Stimulated activated CD4-positive, alpha-beta T cell treated with anti-CD3 and anti-CD28 coated beads, Interleukin-4, amount 100 ng/mL, for 24 hours (primary cell): Measurements from ENCODE around the gene HRCT1.
"Not testable (repeated sequence)": the region's sequence is repeated elsewhere in the genome, so short reads cannot be mapped to it uniquely, and the experiment has no call there.

Experiments
- DNase-seq: peaks from one replicate; pipeline ENCODE4 v3.0.0-alpha.2; 2020

The HRCT1 gene

GRCh38 chr9:35897376-35898099, 8.5 kb upstream of the HRCT1 start:
- not testable (repeated sequence) for DNase-seq

GRCh38 chr9:35898337-35898736, 7.7 kb upstream of the HRCT1 start:
- no peak for DNase-seq

GRCh38 chr9:35899021-35899420, 7.0 kb upstream of the HRCT1 start:
- no peak for DNase-seq

- DNase-seq, result peak; percentile 52
Observed at GRCh38 chr9:35903049-35903448, 3.0 kb upstream of the HRCT1 start.

GRCh38 chr9:35904338-35904737, 1.7 kb upstream of the HRCT1 start:
- no peak for DNase-seq

- no peak for DNase-seq
Observed at GRCh38 chr9:35905051-35905781, 786 bp upstream of the HRCT1 start.

- DNase-seq, result no peak
Observed at GRCh38 chr9:35906923-35907699, 1.1 kb downstream of the HRCT1 start.

GRCh38 chr9:35907711-35908503, 1.9 kb downstream of the HRCT1 start:
- DNase-seq, result no peak

- DNase-seq, result no peak
Observed at GRCh38 chr9:35908504-35909125, 2.6 kb downstream of the HRCT1 start.

- DNase-seq, result no peak
Observed at GRCh38 chr9:35909274-35909673, 3.3 kb downstream of the HRCT1 start, which contains the start of gene SPAAR. SPAAR (plus strand) TSS chr9:35909490; CDS start chr9:35910464, 974 bp downstream.

- DNase-seq, result no peak
Observed at GRCh38 chr9:35909687-35910612, 3.9 kb downstream of the HRCT1 start.

GRCh38 chr9:35910613-35911359, 4.8 kb downstream of the HRCT1 start:
- DNase-seq, result peak; percentile 43

- DNase-seq, result no peak
Observed at GRCh38 chr9:35911690-35912089, 5.7 kb downstream of the HRCT1 start.

- DNase-seq, result no peak
Observed at GRCh38 chr9:35912791-35913400, 6.9 kb downstream of the HRCT1 start.

GRCh38 chr9:35913429-35913828, 7.4 kb downstream of the HRCT1 start:
- DNase-seq, result not testable (repeated sequence)

- no peak for DNase-seq
Observed at GRCh38 chr9:35914301-35914807, 8.4 kb downstream of the HRCT1 start.

GRCh38 chr9:35915681-35916294, 9.8 kb downstream of the HRCT1 start:
- DNase-seq, result no peak

GRCh38 chr9:35917261-35917660, 11.3 kb downstream of the HRCT1 start:
- DNase-seq, result no peak

- no peak for DNase-seq
Observed at GRCh38 chr9:35918780-35919179, 12.8 kb downstream of the HRCT1 start.
